Measurements from ENCODE around the gene AKAP17A. TPM values are rescaled to one million over a fixed set of nuclear protein-coding genes. Genes with fewer than 3 reads are reported as not detected.
"Not testable (repeated sequence)": the region's sequence is repeated elsewhere in the genome, so short reads cannot be mapped to it uniquely, and the experiment has no call there.

Gene AKAP17A, protein sequence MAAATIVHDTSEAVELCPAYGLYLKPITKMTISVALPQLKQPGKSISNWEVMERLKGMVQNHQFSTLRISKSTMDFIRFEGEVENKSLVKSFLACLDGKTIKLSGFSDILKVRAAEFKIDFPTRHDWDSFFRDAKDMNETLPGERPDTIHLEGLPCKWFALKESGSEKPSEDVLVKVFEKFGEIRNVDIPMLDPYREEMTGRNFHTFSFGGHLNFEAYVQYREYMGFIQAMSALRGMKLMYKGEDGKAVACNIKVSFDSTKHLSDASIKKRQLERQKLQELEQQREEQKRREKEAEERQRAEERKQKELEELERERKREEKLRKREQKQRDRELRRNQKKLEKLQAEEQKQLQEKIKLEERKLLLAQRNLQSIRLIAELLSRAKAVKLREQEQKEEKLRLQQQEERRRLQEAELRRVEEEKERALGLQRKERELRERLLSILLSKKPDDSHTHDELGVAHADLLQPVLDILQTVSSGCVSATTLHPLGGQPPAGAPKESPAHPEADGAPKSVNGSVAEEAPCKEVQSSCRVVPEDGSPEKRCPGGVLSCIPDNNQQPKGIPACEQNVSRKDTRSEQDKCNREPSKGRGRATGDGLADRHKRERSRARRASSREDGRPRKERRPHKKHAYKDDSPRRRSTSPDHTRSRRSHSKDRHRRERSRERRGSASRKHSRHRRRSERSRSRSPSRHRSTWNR
- total RNA-seq: 12.4 TPM
- long read RNA-seq, transcript AKAP17A-201 (5 exons, 3,204 nt): major isoform, 90 of 128 reads
- long read RNA-seq, transcript AKAP17A-202 (4 exons, 2,187 nt): minor isoform, 17 of 128 reads
- long read RNA-seq, transcript AKAP17A-203 (6 exons, 3,232 nt): minor isoform, 6 of 128 reads
- long read RNA-seq, partial matches to known transcripts: 6 of 128 reads
- long read RNA-seq, other reads (novel, unspliced or antisense): 9 of 128 reads

DNA sequence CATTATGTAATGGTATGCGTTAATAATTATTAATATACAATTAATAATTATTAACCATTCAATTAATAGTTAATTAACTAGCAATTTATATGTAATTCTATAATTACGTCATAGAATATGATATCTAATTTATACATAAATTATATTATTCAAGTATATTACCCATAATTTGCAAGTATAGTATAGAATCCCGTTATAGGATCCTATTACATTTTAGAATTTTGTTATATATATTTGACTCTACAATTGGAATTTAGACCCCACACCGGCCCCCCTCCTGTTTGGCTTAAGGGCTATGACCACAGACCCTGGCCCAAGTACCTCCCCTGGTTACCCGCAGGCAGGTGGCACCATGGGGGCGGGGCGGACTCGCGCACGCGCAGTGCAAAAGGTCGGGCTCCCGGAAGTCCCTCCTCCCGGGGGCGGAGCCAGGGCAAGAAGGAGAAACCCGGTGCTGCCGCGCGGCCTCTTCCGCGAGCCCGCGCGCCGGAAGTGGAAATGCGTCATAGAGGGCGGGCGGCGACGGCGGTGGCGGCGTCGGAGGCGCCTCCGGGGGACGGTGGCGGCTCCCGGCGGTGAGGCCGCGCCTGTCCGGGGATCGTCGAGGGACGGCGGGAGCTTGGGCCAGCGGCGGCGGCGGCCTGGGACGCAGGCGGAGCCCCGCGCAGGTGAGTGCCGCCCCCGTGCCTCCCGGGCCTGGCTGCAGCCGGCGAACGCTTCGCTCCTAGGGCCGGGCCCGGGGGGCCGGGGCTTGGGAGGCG is at the start of gene AKAP17A:
Gene AKAP17A (plus strand): TSS at position 503 of the 761 bp plus-strand sequence. CDS start 1,859 bp downstream, outside the sequence.
- intact Hi-C loops (cut with DNase I): no loop called here
- ATAC-seq (ENCODE audit: poor library complexity): peak; percentile 99
- DNase-seq: peak; percentile 96

DNA sequence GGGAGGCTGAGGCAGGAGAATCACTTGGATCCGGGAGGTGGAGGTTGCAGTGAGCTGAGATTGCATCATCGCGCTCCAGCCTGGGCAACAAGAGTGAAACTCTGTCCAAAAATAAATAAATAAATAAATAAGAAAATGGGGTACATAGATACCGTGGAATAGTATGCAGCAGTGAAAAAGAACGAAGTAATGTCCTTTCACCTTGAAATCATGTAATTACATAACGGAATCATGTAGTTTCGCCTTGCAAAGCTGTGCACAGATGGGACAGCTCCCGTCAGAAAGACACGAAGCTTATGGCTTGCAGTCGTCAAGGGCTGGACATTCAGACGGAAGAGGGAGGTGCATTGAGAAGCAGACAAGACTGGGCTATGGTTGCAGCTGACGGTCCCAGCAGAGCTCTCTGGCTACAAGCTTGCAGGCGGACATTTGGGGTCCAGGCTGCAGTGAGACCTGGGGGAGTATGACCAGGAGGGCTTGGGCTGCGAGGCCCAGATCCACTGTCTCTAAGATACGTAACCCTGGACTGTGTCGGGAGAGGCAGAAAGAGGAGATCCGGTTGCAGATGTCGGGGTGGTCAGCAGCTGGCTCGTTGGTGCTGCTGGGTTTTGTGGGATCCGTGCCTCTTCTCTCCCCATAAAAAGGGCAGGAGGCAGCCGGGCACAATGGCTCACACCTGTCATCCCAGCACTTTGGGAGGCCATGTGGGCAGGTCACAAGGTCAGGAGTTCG is 48.2 kb upstream of the AKAP17A start:
- intact Hi-C loops (cut with DNase I): no loop called here
- ATAC-seq (ENCODE audit: poor library complexity) (no peak), DNase-seq (no peak)

DNA sequence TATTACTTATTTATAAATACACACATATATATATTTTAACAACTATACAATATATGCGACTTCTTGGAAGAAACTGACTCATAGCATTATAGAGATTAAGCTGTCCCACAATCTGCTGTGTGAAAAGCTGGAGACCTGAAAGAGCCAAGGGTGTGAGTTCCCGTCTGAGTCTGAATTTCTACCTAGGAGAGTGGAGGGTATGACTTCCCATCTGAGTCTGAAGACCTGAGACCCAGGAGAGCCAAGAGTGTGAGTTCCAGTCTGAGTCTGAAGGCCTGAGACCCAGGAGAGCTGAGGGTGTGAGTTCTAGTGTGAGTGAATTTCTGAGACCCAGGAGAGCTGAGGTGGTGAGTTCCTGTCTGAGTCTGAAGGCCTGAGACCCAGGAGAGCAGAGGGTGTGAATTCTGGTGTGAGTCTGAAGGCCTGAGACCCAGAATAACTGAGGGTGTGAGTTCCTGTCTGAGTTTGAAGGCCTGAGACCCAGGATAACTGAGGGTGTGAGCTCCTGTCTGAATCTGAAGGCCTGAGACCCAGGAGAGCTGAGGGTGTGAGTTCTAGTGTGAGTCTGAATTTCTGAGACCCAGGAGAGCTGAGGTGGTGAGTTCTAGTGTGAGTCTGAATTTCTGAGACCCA is 45.5 kb upstream of the AKAP17A start:
- DNase-seq (no peak), ATAC-seq (ENCODE audit: poor library complexity) (no peak)
- intact Hi-C loops (cut with DNase I): no loop called here

DNA sequence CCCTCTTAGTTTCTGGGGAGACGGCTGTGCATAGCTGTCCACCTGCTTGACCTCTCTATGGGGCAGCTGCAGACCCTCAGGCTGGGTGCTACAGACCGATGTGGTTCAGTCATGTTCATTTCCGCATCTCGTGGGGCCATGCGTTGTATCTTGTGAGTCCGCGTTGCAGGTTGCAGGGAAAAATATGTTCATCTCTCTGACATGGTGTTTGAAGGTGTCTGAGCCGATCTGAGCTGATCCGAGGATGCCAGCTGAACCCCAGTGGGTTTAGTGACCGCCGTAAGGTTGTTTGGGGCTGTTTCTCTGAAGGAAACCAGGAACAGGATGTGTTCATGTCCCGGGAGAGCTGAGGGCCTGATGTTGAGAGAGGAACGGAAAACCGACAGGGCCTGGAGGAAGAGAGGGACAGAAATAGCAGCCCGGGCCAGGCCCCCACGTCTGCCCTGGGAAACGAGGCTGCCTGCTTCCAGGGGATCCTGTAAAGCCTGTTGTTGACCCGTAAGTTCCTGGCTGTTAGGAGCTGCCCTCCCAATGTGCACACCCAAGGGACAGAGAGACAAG is 44.6 kb upstream of the AKAP17A start:
- DNase-seq: no peak
- ATAC-seq (ENCODE audit: poor library complexity): no peak
- intact Hi-C loops (cut with DNase I): no loop called here

DNA sequence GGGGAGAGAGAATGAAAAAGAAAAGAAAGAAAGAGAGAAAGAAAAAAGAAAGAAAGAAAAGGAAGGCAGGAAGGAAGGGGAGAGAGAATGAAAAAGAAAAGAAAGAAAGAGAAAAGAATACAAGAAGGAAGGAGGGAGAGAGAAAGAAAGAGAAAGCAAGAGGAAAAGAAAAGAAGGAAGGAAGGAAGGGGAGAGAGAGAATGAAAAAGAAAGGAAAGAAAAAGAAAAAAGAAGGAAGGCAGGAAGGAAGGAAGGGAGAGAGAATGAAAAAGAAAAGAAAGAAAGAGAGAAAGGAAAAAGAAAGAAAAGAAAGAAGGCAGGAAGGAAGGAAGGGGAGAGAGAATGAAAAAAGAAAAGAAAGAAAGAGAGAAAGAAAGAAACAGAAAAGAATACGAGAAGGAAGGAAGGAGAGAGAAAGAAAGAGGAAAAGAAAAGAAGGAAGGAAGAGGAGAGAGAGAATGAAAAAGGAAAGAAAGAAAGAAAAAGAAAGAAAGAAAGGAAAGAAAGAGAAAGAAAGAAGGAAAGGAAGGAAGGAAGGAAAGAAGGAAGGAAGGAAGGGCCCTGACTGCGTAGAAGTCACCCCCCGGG is 39.4 kb upstream of the AKAP17A start:
- DNase-seq: no peak
- no peak for ATAC-seq (ENCODE audit: poor library complexity)
- intact Hi-C loops (cut with DNase I): no loop called here

DNA sequence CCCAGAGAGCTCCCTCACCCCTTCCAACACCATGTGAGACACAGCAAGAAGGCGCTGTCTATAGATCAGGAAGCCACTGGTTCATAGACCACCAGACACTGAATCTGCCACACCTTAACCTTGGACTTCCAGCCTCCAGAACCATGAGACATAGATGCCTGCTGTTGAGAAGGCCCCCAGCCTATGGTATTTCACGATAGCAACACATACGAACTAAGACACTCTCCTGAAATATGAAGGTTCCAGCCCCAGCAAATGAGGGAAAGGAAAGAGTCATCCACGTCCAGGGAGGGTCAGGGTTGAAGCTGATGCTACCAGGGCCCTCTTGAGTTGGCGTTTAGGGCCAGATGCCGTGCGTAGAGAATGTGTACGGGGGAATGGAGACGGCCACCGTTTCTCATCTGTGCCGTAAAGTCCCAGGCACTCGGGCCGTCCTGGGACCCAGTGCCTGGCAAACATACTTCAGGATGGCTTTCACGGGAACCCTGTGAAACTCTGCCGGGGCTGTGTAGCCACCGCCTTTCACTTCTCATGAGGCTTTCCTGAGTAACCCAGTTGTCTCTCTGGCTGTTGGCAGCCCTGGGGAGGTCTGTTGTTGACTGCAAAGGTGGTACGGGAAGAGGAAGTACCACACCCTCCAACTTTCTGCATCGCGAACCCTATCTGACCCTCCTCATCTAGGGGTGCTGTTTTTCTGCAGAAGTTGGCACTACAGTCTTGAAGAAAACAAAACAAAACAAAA is 36.8 kb upstream of the AKAP17A start:
- intact Hi-C loops (cut with DNase I): no loop called here
- ATAC-seq (ENCODE audit: poor library complexity): no peak
- DNase-seq: no peak

DNA sequence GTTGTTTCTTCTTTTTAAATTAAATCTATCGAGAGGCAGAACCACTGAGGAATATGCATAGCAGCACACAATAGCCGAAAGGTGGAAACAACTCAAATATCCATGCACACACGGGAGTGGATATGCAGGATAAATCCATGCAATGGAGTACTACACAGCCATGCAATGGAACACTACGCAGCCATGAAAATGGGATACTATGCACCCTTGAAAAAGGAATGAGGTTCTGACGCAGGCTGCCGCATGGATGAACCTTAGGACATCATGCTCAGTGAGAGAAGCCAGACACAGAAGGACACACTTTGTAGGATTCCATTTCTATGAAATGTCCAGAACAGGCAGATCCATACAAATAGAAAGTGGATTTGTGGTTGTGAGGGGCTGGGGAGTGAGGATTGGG is 36.0 kb upstream of the AKAP17A start:
- no peak for DNase-seq

GRCh38 chrX:1557442-1557841 is 34.0 kb upstream of the AKAP17A start:
- DNase-seq; intact Hi-C loops (cut with DNase I); ATAC-seq (ENCODE audit: poor library complexity): not testable (repeated sequence)

More for the DNA sequence above, 36.0 kb upstream of the AKAP17A start:
- intact Hi-C loops (cut with DNase I): no loop called here
- ATAC-seq (ENCODE audit: poor library complexity): no peak

DNA sequence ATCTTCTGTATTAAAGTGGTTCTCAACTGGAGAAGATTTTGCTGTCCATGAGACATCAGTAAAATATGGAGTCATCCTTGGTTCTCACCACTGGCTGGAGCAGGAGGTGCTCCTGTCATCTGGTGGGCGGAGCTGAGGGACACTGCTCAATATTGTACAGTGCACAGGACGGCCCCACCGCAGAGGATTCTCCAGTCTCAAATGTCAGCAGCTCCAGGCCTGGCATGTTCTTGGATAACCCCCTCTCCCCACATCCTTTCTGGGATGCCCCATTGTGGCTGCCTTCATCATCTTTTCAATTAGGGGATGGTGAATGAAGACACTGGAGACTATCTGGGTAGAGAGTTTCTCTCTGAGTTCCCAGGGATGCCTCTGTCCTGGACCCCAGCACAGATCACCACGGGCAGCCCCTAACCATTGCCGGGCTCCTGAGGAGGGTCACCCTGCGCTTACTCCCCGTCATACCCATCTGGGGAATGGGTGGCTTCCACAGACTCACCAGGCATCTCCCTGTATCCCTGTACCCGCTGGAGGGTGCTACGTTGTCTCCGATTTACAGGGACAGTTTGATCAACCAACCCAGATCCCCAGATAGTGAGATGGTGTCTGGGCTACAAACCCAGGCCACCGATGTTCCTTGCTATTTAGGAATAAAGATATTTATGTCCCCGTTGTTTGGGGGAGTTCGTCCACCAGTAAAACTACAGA is 32.5 kb upstream of the AKAP17A start:
- intact Hi-C loops (cut with DNase I): no loop called here
- ATAC-seq (ENCODE audit: poor library complexity) (no peak), DNase-seq (no peak)

GRCh38 chrX:1561164-1561563 is 30.2 kb upstream of the AKAP17A start:
- DNase-seq (no peak), ATAC-seq (ENCODE audit: poor library complexity) (no peak)
- intact Hi-C loops (cut with DNase I): no loop called here

DNA sequence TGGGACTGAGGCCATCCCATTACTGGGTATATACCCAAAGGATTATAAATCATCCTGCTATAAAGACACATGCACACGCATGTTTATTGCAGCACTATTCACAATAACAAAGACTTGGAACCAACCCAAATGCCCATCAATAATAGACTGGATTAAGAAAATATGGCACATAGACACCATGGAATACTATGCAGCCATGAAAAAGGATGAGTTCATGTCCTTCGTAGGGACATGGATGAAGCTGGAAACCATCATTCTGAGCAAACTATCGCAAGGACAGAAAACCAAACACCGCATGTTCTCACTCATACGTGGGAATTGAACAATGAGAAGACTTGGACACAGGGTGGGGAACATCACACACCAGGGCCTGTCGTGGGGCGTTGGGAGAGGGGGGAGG is 27.3 kb upstream of the AKAP17A start:
- DNase-seq; intact Hi-C loops (cut with DNase I); ATAC-seq (ENCODE audit: poor library complexity): not testable (repeated sequence)

GRCh38 chrX:1564750-1565683 is 26.4 kb upstream of the AKAP17A start:
- intact Hi-C loops (cut with DNase I): no loop called here
- DNase-seq (no peak), ATAC-seq (ENCODE audit: poor library complexity) (no peak)

DNA sequence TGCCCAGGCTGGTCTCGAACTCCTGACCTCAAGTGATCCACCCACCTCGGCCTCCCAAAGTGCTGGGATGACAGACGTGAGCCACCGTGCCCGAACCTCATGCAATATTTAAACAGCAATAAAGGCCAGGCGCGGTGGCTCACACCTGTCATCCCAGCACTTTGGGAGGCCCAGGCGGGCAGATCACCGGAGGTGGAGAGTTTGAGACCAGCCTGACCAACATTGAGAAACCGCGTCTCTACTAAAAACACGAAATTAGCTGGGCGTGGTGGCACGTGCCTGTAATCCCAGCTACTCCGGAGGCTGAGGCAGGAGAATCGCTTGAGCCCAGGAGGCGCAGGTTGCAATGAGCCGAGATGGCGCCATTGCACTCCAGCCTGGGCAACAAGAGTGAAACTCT is 17.2 kb upstream of the AKAP17A start:
- ATAC-seq (ENCODE audit: poor library complexity); intact Hi-C loops (cut with DNase I); DNase-seq: not testable (repeated sequence)

GRCh38 chrX:1576201-1576992 is 15.0 kb upstream of the AKAP17A start:
- intact Hi-C loops (cut with DNase I): no loop called here

More at GRCh38 chrX:1576201-1576992, 15.0 kb upstream of the AKAP17A start:
- no peak for DNase-seq
- no peak for ATAC-seq (ENCODE audit: poor library complexity)

Measured in Right ventricle myocardium superior (tissue), 1 donor.